Neural progenitor cell (in vitro differentiated cells): ENCODE results near the gene NOSTRIN. TPM values are rescaled to one million over a fixed set of nuclear protein-coding genes. Genes with fewer than 3 reads are reported as not detected.

Experiments
- DNase-seq: peaks from one replicate; pipeline ENCODE4 v3.0.0-alpha.2; 2016; ENCODE audit warnings: low spot score
- H2AFZ ChIP-seq: fragments of 200-600 bp; sonication (generic); replicated peaks from 2 replicates; pipeline ENCODE4 v1.6.1; 2016; ENCODE audit warnings: antibody characterized with exemption
- H3F3A ChIP-seq: fragments of 200-600 bp; sonication (generic); 2 replicates; pipeline ENCODE4 v1.6.1; 2016; ENCODE audit warnings: antibody characterized with exemption, low read depth
- H3K27ac ChIP-seq: fragments of 200-600 bp; sonication (generic); 2 replicates; pipeline ENCODE4 v1.5.1; 2016; ENCODE audit warnings: mild to moderate bottlenecking
- H3K27me3 ChIP-seq: fragments of 200-600 bp; sonication (generic); 2 replicates; pipeline ENCODE4 v1.6.1; 2016; ENCODE audit warnings: mild to moderate bottlenecking, moderate library complexity
- H3K36me3 ChIP-seq: fragments of 200-600 bp; sonication (generic); 2 replicates; pipeline ENCODE4 v1.5.1; 2016
- H3K4me1 ChIP-seq: fragments of 200-600 bp; sonication (generic); 2 replicates; pipeline ENCODE4 v1.6.1; 2016; ENCODE audit warnings: mixed run types
- H3K4me2 ChIP-seq: fragments of 200-600 bp; sonication (generic); 2 replicates; pipeline ENCODE4 v1.6.1; 2016
- H3K4me3 ChIP-seq: fragments of 200-600 bp; sonication (generic); 2 replicates; pipeline ENCODE4 v1.5.1; 2016
- H3K79me2 ChIP-seq: fragments of 200-600 bp; sonication (generic); 2 replicates; pipeline ENCODE4 v1.6.1; 2016; ENCODE audit warnings: low read depth
- H3K9ac ChIP-seq: fragments of 200-600 bp; sonication (generic); 2 replicates; pipeline ENCODE4 v1.6.1; 2016
- H3K9me3 ChIP-seq: fragments of 200-600 bp; sonication (generic); 2 replicates; pipeline ENCODE4 v1.5.1; 2016; ENCODE audit warnings: low read depth
- H4K20me1 ChIP-seq: fragments of 200-600 bp; sonication (generic); 2 replicates; pipeline ENCODE4 v1.6.1; 2016; ENCODE audit warnings: low read depth
- H3K27ac Mint-ChIP-seq: 3 replicates; pipeline ENCODE4 v1.8.0; 2021; ENCODE audit warnings: mixed read lengths
- H3K27me3 Mint-ChIP-seq: 2 replicates; pipeline ENCODE4 v1.8.0; 2022; ENCODE audit warnings: low read depth, mild to moderate bottlenecking, inconsistent platforms, moderate library complexity, mixed read lengths; ENCODE audit not compliant: insufficient read depth
- H3K36me3 Mint-ChIP-seq: 3 replicates; pipeline ENCODE4 v1.8.0; 2021; ENCODE audit warnings: mixed read lengths
- H3K4me1 Mint-ChIP-seq: 3 replicates; pipeline ENCODE4 v1.8.0; 2021; ENCODE audit warnings: mixed read lengths
- H3K4me3 Mint-ChIP-seq: 3 replicates; pipeline ENCODE4 v1.8.0; 2021; ENCODE audit warnings: mild to moderate bottlenecking, moderate library complexity, mixed read lengths
- H3K9me3 Mint-ChIP-seq: 3 replicates; pipeline ENCODE4 v1.8.0; 2020; ENCODE audit warnings: mixed read lengths
- CTCF ChIP-seq: fragments of 200-600 bp; sonication (generic); IDR thresholded peaks from 2 replicates; pipeline ENCODE4 v1.5.1; 2017; ENCODE audit warnings: antibody characterized with exemption, mild to moderate bottlenecking
- EZH2 ChIP-seq: fragments of 200-600 bp; sonication (generic); IDR thresholded peaks from 2 replicates; pipeline ENCODE4 v1.6.1; 2017; ENCODE audit warnings: antibody characterized with exemption, mild to moderate bottlenecking, moderate library complexity
- EZH2phosphoT487 ChIP-seq: fragments of 200-600 bp; sonication (generic); IDR thresholded peaks from 2 replicates; pipeline ENCODE4 v1.6.1; 2017; ENCODE audit warnings: antibody characterized with exemption
- total RNA-seq: library from RNA; depleted of rRNA; stranded (reverse); fragments of >200 nt; gene quantifications from 2 replicates; pipeline ENCODE4 v1.2.3, GENCODE V29; 2015; ENCODE audit warnings: low replicate concordance

The NOSTRIN gene
- total RNA-seq, 1 donor from 2014 or later = not detected

GRCh38 chr2:168896783-168897182 lies 94.3 kb downstream of the NOSTRIN start:
- no peak overlapping the region for H3K27ac ChIP-seq
- no peak for DNase-seq
- Mint-ChIP-seq H3K36me3 (no peaks in the 10 kb centered on the region), H3K9me3 (no peaks in the 10 kb centered on the region), H3K27ac (no peak overlapping the region), H3K4me3 (no peak overlapping the region), H3K4me1 (no peaks in the 10 kb centered on the region), H3K27me3 (peaks cover 3% of the 10 kb centered on the region)
- H3K9ac ChIP-seq = no peak overlapping the region
- H3K4me3 ChIP-seq = no peak overlapping the region
- H3F3A ChIP-seq = peaks cover 4% of the 10 kb centered on the region
- TF ChIP-seq EZH2 (no peak), CTCF (no peak)
- H2AFZ ChIP-seq = no peak overlapping the region
- no peaks in the 10 kb centered on the region for H4K20me1 ChIP-seq
- no peaks in the 10 kb centered on the region for H3K79me2 ChIP-seq
- no peak overlapping the region for H3K4me2 ChIP-seq
- H3K36me3 ChIP-seq = no peaks in the 10 kb centered on the region
- no peaks in the 10 kb centered on the region for H3K4me1 ChIP-seq
- peaks cover 11% of the 10 kb centered on the region for H3K27me3 ChIP-seq
- no peaks in the 10 kb centered on the region for H3K9me3 ChIP-seq

- Histone ChIP-seq H3K27me3 (peaks cover 4% of the 10 kb centered on the region), H3K79me2 (no peaks in the 10 kb centered on the region), H3K36me3 (no peaks in the 10 kb centered on the region), H4K20me1 (no peaks in the 10 kb centered on the region), H3K9ac (no peak overlapping the region), H3K4me2 (no peak overlapping the region), H3K27ac (no peak overlapping the region), H3K9me3 (no peaks in the 10 kb centered on the region), H3K4me3 (no peak overlapping the region), H3F3A (peaks cover 4% of the 10 kb centered on the region), H3K4me1 (no peaks in the 10 kb centered on the region), H2AFZ (no peak overlapping the region)
- H3K9me3 Mint-ChIP-seq = no peaks in the 10 kb centered on the region
- no peak overlapping the region for H3K4me3 Mint-ChIP-seq
- H3K27ac Mint-ChIP-seq = no peak overlapping the region
- TF ChIP-seq EZH2phosphoT487 (no peak), EZH2 (no peak), CTCF (no peak)
- DNase-seq = no peak
- H3K27me3 Mint-ChIP-seq = peaks cover 3% of the 10 kb centered on the region
- no peaks in the 10 kb centered on the region for H3K36me3 Mint-ChIP-seq
- no peaks in the 10 kb centered on the region for H3K4me1 Mint-ChIP-seq
These were observed 95.0 kb downstream of the NOSTRIN start for GRCh38 chr2:168897449-168897848.

GRCh38 chr2:168901003-168901402 lies 98.6 kb downstream of the NOSTRIN start, which contains the start of gene G6PC2:
Gene G6PC2, plus strand, starts transcription at chr2:168901291. Its CDS starts 41 bp downstream, at chr2:168901332.
- no peak within 1 kb of the TSS for H3K4me2 ChIP-seq
- peaks cover 4% of the 10 kb centered on the region for H3F3A ChIP-seq
- no peak for DNase-seq
- no peaks in the 10 kb centered on the region for H3K36me3 ChIP-seq
- H3K79me2 ChIP-seq = no peaks in the 10 kb centered on the region
- no peak within 1 kb of the TSS for H2AFZ ChIP-seq
- Mint-ChIP-seq H3K4me3 (no peak within 1 kb of the TSS), H3K36me3 (no peaks in the 10 kb centered on the region), H3K4me1 (no peaks in the 10 kb centered on the region), H3K27ac (no peak within 1 kb of the TSS), H3K9me3 (no peaks in the 10 kb centered on the region), H3K27me3 (peaks cover 2% of the 10 kb centered on the region)
- no peaks in the 10 kb centered on the region for H4K20me1 ChIP-seq
- no peaks in the 10 kb centered on the region for H3K27me3 ChIP-seq
- no peaks in the 10 kb centered on the region for H3K9me3 ChIP-seq
- no peak within 1 kb of the TSS for H3K27ac ChIP-seq
- no peak for TF ChIP-seq EZH2phosphoT487
- TF ChIP-seq EZH2 = no peak
- TF ChIP-seq CTCF = no peak
- H3K4me1 ChIP-seq = no peaks in the 10 kb centered on the region
- H3K4me3 ChIP-seq = no peak within 1 kb of the TSS
- no peak within 1 kb of the TSS for H3K9ac ChIP-seq
